Tibial nerve (tissue), 4 donors: ENCODE results near the gene DNAJC5G.

Experiments
- EP300 ChIP-seq, 2 donors: sonication (generic); formaldehyde crosslinking; IDR thresholded peaks; one replicate each; pipeline ENCODE4 v1.6.1; 2017; ENCODE audit warnings: antibody characterized with exemption in 2 of 2, mild to moderate bottlenecking in 1 of 2
- POLR2A ChIP-seq, 2 donors: fragments of 450-650 bp; IDR thresholded peaks; one replicate each; pipeline ENCODE4 v1.6.1; 2017; ENCODE audit warnings: antibody characterized with exemption in 2 of 2, mild to moderate bottlenecking in 2 of 2, moderate library complexity in 2 of 2
- TF ChIP-seq, protein P1 (sequence below), 5 experiments: fragments of 200-600 bp in 3 of 5; fragments of 450-650 bp in 2 of 5; sonication (generic) in 3 of 5; IDR thresholded peaks; one replicate each; pipeline ENCODE4 v1.5.1; 2016 to 2019; ENCODE audit warnings: antibody characterized with exemption in 5 of 5, mild to moderate bottlenecking in 3 of 5, moderate library complexity in 2 of 5

DNA sequence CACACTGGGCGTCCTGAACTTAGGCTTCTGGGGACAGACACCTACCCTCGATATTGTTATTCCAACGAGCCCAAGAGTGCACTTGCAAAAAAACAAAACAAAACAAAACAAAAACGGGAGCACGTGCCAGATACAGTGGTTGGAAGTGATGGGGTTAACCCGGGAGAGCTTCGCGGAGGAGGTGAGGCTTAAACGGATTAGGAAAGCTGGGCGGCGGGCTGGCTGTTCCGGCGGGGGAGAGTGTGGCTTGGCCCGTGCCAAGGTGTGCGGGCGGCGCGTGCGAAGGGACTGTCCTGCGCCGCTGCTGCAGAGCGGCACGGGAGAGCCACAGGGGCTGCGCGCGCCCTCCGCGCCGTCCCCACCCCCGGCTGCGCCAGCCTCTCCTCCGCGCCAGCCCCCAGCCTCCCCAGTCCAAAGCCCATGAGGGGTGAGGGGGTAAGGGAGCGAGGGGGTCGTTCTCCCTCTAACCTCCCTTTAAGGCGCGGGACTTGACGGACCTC is 10.9 kb upstream of the DNAJC5G start:
- TF ChIP-seq, protein P1, sequence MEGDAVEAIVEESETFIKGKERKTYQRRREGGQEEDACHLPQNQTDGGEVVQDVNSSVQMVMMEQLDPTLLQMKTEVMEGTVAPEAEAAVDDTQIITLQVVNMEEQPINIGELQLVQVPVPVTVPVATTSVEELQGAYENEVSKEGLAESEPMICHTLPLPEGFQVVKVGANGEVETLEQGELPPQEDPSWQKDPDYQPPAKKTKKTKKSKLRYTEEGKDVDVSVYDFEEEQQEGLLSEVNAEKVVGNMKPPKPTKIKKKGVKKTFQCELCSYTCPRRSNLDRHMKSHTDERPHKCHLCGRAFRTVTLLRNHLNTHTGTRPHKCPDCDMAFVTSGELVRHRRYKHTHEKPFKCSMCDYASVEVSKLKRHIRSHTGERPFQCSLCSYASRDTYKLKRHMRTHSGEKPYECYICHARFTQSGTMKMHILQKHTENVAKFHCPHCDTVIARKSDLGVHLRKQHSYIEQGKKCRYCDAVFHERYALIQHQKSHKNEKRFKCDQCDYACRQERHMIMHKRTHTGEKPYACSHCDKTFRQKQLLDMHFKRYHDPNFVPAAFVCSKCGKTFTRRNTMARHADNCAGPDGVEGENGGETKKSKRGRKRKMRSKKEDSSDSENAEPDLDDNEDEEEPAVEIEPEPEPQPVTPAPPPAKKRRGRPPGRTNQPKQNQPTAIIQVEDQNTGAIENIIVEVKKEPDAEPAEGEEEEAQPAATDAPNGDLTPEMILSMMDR (IDR thresholded peaks at IDR 0.05): no peak
- TF ChIP-seq POLR2A (IDR thresholded peaks at IDR 0.05): no peak
- TF ChIP-seq EP300 (IDR thresholded peaks at IDR 0.05): no peak
